HCT116 (cell line): ENCODE results near the gene TNFSF9. TPM values are rescaled to one million over a fixed set of nuclear protein-coding genes. Genes with fewer than 3 reads are reported as not detected.

Experiments
- ATAC-seq: fragments of 200-7000 bp; cut with Tn5 transposase; 2 replicates; pipeline ENCODE4 v1.9.1; 2020; ENCODE audit warnings: mild to moderate bottlenecking, moderate library complexity
- BruUV-seq: library from RNA; stranded (reverse); fragments of 400-500 nt; replicated peaks from 2 replicates; lab custom pipeline; 2021; lab: Mats Ljungman, UMichigan
- CTCF ChIA-PET: fragments of 300-600 bp; sonication (Branson Sonifier 250); formaldehyde crosslinking; loops from one replicate; lab custom pipeline; 2021; ENCODE audit warnings: antibody characterized with exemption; lab: Charles Lee
- POLR2A ChIA-PET: fragments of 300-600, 350-600 bp; sonication (Branson Sonifier 250); formaldehyde crosslinking; loops from one replicate; lab custom pipeline; 2021; ENCODE audit warnings: antibody characterized with exemption; lab: Charles Lee
- RAD21 ChIA-PET, 2 experiments: fragments of 300-600 bp; sonication (Branson Sonifier 250); formaldehyde crosslinking; loops; one replicate each; lab custom pipeline; 2023; ENCODE audit warnings: low total read pairs in 2 of 2; ENCODE audit not compliant: uncharacterized antibody in 2 of 2, unreplicated experiment in 2 of 2, low non-redundant PET in 1 of 2; lab: Charles Lee
- DNase-seq: peaks from one replicate; pipeline ENCODE4 v3.0.0-alpha.2; 2010; ENCODE audit warnings: low read depth, low spot score
- H2AFZ ChIP-seq: fragments of 200-600 bp; shearing (Covaris generic), sonication (generic); 2 replicates; pipeline ENCODE4 v1.6.1; 2017; ENCODE audit warnings: low read depth, mixed run types, mixed read lengths, antibody characterized with exemption, low read length; ENCODE audit not compliant: poor library complexity, severe bottlenecking
- H3K27ac ChIP-seq: 2 replicates; pipeline ENCODE4 v1.5.1; 2012; ENCODE audit warnings: low read depth, low read length
- H3K27me3 ChIP-seq: fragments of 200-600 bp; sonication (generic); 2 replicates; pipeline ENCODE4 v1.6.1; 2016; ENCODE audit warnings: mixed run types, low read length, mixed read lengths; ENCODE audit not compliant: insufficient read depth
- H3K36me3 ChIP-seq, 2 experiments: fragments of 200-500 bp in 1 of 2; fragments of 200-600 bp in 1 of 2; sonication (Bioruptor generic) in 1 of 2; sonication (generic) in 1 of 2; 2 replicates each; pipeline versions ENCODE4 v1.5.1 to v1.6.1; 2014 to 2016; ENCODE audit warnings: low read length in 2 of 2, inconsistent platforms in 1 of 2, mixed read lengths in 1 of 2, mixed run types in 1 of 2; ENCODE audit not compliant: insufficient read depth in 2 of 2, control insufficient read depth in 1 of 2
- H3K4me1 ChIP-seq, 2 experiments: fragments of 200-600 bp in 1 of 2; sonication (generic) in 1 of 2; 2 replicates each; pipeline versions ENCODE4 v1.5.1 to v1.6.1; 2012 to 2017; ENCODE audit warnings: low read length in 2 of 2, inconsistent platforms in 1 of 2, mild to moderate bottlenecking in 1 of 2, mixed read lengths in 1 of 2, mixed run types in 1 of 2, moderate library complexity in 1 of 2; ENCODE audit not compliant: insufficient read depth in 2 of 2, control insufficient read depth in 1 of 2
- H3K4me2 ChIP-seq: fragments of 200-600 bp; sonication (generic); 2 replicates; pipeline ENCODE4 v1.6.1; 2017; ENCODE audit warnings: mixed run types, low read length, mixed read lengths
- H3K4me3 ChIP-seq, 2 experiments: fragments of 200-600 bp in 1 of 2; sonication (generic) in 1 of 2; replicated peaks in 1 of 2; 2 replicates each; pipeline ENCODE4 v1.5.1; 2011 to 2016; ENCODE audit warnings: low read length in 2 of 2, control low read depth in 1 of 2, low read depth in 1 of 2, mild to moderate bottlenecking in 1 of 2, mixed read lengths in 1 of 2, mixed run types in 1 of 2
- H3K79me2 ChIP-seq: fragments of 200-600 bp; sonication (generic); 2 replicates; pipeline ENCODE4 v1.6.1; 2017; ENCODE audit warnings: mild to moderate bottlenecking, mixed run types, low read length, moderate library complexity, mixed read lengths; ENCODE audit not compliant: insufficient read depth
- H3K9ac ChIP-seq: fragments of 200-600 bp; sonication (generic); 2 replicates; pipeline ENCODE4 v1.6.1; 2016; ENCODE audit warnings: low read length, mixed read lengths
- H3K9me2 ChIP-seq: fragments of 200-600 bp; sonication (generic), shearing (Covaris generic); 2 replicates; pipeline ENCODE4 v1.6.1; 2017; ENCODE audit warnings: mixed run types, mild to moderate bottlenecking, moderate library complexity; ENCODE audit not compliant: insufficient read depth
- H3K9me3 ChIP-seq, 2 experiments: fragments of 200-500 bp in 1 of 2; fragments of 200-600 bp in 1 of 2; sonication (Bioruptor generic) in 1 of 2; sonication (generic) in 1 of 2; 2 replicates each; pipeline ENCODE4 v1.6.1; 2014 to 2017; ENCODE audit warnings: low read length in 2 of 2, mixed read lengths in 2 of 2, inconsistent platforms in 1 of 2, low read depth in 1 of 2, mild to moderate bottlenecking in 1 of 2, mixed run types in 1 of 2, moderate library complexity in 1 of 2; ENCODE audit not compliant: control insufficient read depth in 1 of 2, insufficient read depth in 1 of 2
- H4K20me1 ChIP-seq: fragments of 200-600 bp; sonication (generic), shearing (Covaris generic); 2 replicates; pipeline ENCODE4 v1.6.1; 2017; ENCODE audit warnings: mixed run types, mild to moderate bottlenecking, moderate library complexity; ENCODE audit not compliant: insufficient read depth
- CTCF ChIP-seq, 3 experiments: fragments of 200-600 bp in 1 of 3; sonication (generic) in 1 of 3; IDR thresholded peaks in 2 of 3; conservative IDR thresholded peaks in 1 of 3; 2 replicates each; pipeline ENCODE4 v1.5.1; 2012 to 2017; ENCODE audit warnings: low read depth in 2 of 3, low read length in 2 of 3, antibody characterized with exemption in 1 of 3, borderline replicate concordance in 1 of 3, control low read depth in 1 of 3, mild to moderate bottlenecking in 1 of 3, mixed read lengths in 1 of 3, mixed run types in 1 of 3, moderate library complexity in 1 of 3; ENCODE audit not compliant: insufficient read depth in 1 of 3
- EGR1 ChIP-seq: IDR thresholded peaks from 2 replicates; pipeline ENCODE4 v1.6.1; 2012; ENCODE audit warnings: low read depth
- ELF1 ChIP-seq: IDR thresholded peaks from 2 replicates; pipeline ENCODE4 v1.6.1; 2012; ENCODE audit warnings: low read depth, borderline replicate concordance
- EZH2phosphoT487 ChIP-seq: fragments of 200-600 bp; IDR thresholded peaks from 2 replicates; pipeline ENCODE4 v1.6.1; 2018; ENCODE audit warnings: antibody characterized with exemption, borderline replicate concordance
- JUND ChIP-seq: IDR thresholded peaks from 2 replicates; pipeline ENCODE4 v1.6.1; 2012
- MAX ChIP-seq: IDR thresholded peaks from 2 replicates; pipeline ENCODE4 v1.6.1; 2012
- RAD21 ChIP-seq: IDR thresholded peaks from 2 replicates; pipeline ENCODE4 v1.6.1; 2012; ENCODE audit warnings: low read depth, mild to moderate bottlenecking
- SP1 ChIP-seq: IDR thresholded peaks from 2 replicates; pipeline ENCODE4 v1.6.1; 2012; ENCODE audit warnings: low read depth
- SRF ChIP-seq: IDR thresholded peaks from 2 replicates; pipeline ENCODE4 v1.6.1; 2012; ENCODE audit warnings: low read depth
- TCF7L2 ChIP-seq: IDR thresholded peaks from 2 replicates; pipeline ENCODE4 v1.7.0; 2011; ENCODE audit warnings: borderline replicate concordance, inconsistent platforms; ENCODE audit not compliant: insufficient read depth, insufficient read length; ENCODE audit errors: extremely low read depth
- YY1 ChIP-seq: IDR thresholded peaks from 2 replicates; pipeline ENCODE4 v1.6.1; 2011; ENCODE audit warnings: low read length, low read depth, moderate library complexity, mild to moderate bottlenecking; ENCODE audit not compliant: insufficient replicate concordance; ENCODE audit errors: extremely low read depth
- ZBTB33 ChIP-seq: IDR thresholded peaks from 2 replicates; pipeline ENCODE4 v1.6.1; 2011; ENCODE audit warnings: mild to moderate bottlenecking, low read length, moderate library complexity; ENCODE audit not compliant: insufficient replicate concordance; ENCODE audit errors: extremely low read depth
- intact Hi-C: fragments of 100-400 bp; cut with micrococcal nuclease; formaldehyde crosslinking; loops from 2 replicates; pipeline ENCODE4 v1.10.0; 2022
- total RNA-seq: library from RNA; stranded (reverse); gene quantifications from one replicate; pipeline ENCODE4 v1.2.1, GENCODE V29; 2021; ENCODE audit not compliant: unreplicated experiment

TNFSF9 gene
- total RNA-seq, 1 experiment from 2014 or later = 25.1 TPM

- H3K79me2 ChIP-seq = no peaks in the 10 kb centered on the region
- H3K27me3 ChIP-seq = no peaks in the 10 kb centered on the region
- no peaks in the 10 kb centered on the region for H3K36me3 ChIP-seq
- ChIA-PET RAD21 (no interaction called here), POLR2A (interaction anchor here (0.6 to 0.9 kb wide), 2 partner anchors 8 to 12 kb away, joined by 4 read pairs; partner anchors contain the start of gene TNFSF9), CTCF (interaction anchor here (0.6 kb wide), 1 partner anchor 18 kb away, joined by 3 read pairs; no protein-coding TSS in a partner anchor)
- H2AFZ ChIP-seq = no peak overlapping the region
- intact Hi-C loops = no loop called here
- H3K9me2 ChIP-seq = no peaks in the 10 kb centered on the region
- H3K9me3 ChIP-seq = no peaks in the 10 kb centered on the region
- DNase-seq = no peak
- no peak for TF ChIP-seq SP1
- no peak for TF ChIP-seq SRF
- TF ChIP-seq EZH2phosphoT487 = no peak
- no peak for TF ChIP-seq CTCF (IDR thresholded peaks at IDR 0.05 in 2 of 3, conservative IDR thresholded peaks at IDR 0.05 in 1 of 3; ENCODE audit: borderline replicate concordance in 1 of 3, insufficient read depth in 1 of 3, low read depth in 2 of 3, low read length in 2 of 3)
- no peak for TF ChIP-seq ZBTB33
- TF ChIP-seq MAX = no peak
- TF ChIP-seq TCF7L2 = no peak
- TF ChIP-seq EGR1 = no peak
- TF ChIP-seq ELF1 = no peak
- no peak for TF ChIP-seq YY1
- no peak for TF ChIP-seq RAD21
- TF ChIP-seq JUND = no peak
- no peak overlapping the region for H3K4me3 ChIP-seq
- H3K4me1 ChIP-seq = peaks cover 8 to 26% of the 10 kb centered on the region in 2 experiments; a peak in 3 of 4 replicates
- H3K4me2 ChIP-seq = no peak overlapping the region
- no peak overlapping the region for H3K9ac ChIP-seq
- no peak overlapping the region for H3K27ac ChIP-seq
- BruUV-seq = no TSS peak
- no peaks in the 10 kb centered on the region for H4K20me1 ChIP-seq
- ATAC-seq = no peak
These were observed 8.1 kb upstream of the TNFSF9 start for GRCh38 chr19:6522712-6523111.
